Fibroblast of lung (primary cell): Measurements from ENCODE around the gene ITPR2. TPM values are rescaled to one million over a fixed set of nuclear protein-coding genes. Genes with fewer than 3 reads are reported as not detected.
A peak's percentile ranks its signal among the peaks of the same experiment; 100 is the strongest.

Experiments
- DNase-seq, 2 donors: peaks; one replicate each; pipeline versions ENCODE4 v3.0.0 to v3.0.0-alpha.2; 2010; ENCODE audit warnings: low read depth in 2 of 2
- H2AFZ ChIP-seq: 2 replicates; pipeline ENCODE4 v1.5.1; 2012; ENCODE audit warnings: low read length, control low read depth, inconsistent platforms
- H3K27ac ChIP-seq: 2 replicates; pipeline ENCODE4 v1.5.1; 2011; ENCODE audit warnings: low read length, control low read depth; ENCODE audit not compliant: insufficient read depth
- H3K27me3 ChIP-seq: 2 replicates; pipeline ENCODE4 v1.5.1; 2011; ENCODE audit warnings: mild to moderate bottlenecking, low read length; ENCODE audit not compliant: control insufficient read depth, insufficient read depth
- H3K36me3 ChIP-seq: 2 replicates; pipeline ENCODE4 v1.5.1; 2011; ENCODE audit warnings: low read length; ENCODE audit not compliant: control insufficient read depth, insufficient read depth
- H3K4me1 ChIP-seq: 2 replicates; pipeline ENCODE4 v1.5.1; 2011; ENCODE audit warnings: low read length; ENCODE audit not compliant: control insufficient read depth, insufficient read depth; ENCODE audit errors: extremely low read depth
- H3K4me2 ChIP-seq: 2 replicates; pipeline ENCODE4 v1.5.1; 2011; ENCODE audit warnings: low read length, control low read depth; ENCODE audit not compliant: insufficient read depth; ENCODE audit errors: extremely low read depth
- H3K4me3 ChIP-seq, 4 experiments: fragments of 200-600 bp in 1 of 4; sonication (generic) in 1 of 4; replicated peaks in 1 of 4; 2 replicates each; pipeline ENCODE4 v1.5.1; 2011 to 2016; ENCODE audit warnings: low read length in 4 of 4, low read depth in 3 of 4, mild to moderate bottlenecking in 3 of 4, control low read depth in 2 of 4, inconsistent platforms in 1 of 4, mixed read lengths in 1 of 4; ENCODE audit not compliant: insufficient read depth in 1 of 4; ENCODE audit errors: control extremely low read depth in 1 of 4
- H3K79me2 ChIP-seq: 2 replicates; pipeline ENCODE4 v1.5.1; 2012; ENCODE audit warnings: mild to moderate bottlenecking, low read length, inconsistent platforms; ENCODE audit not compliant: control insufficient read depth, insufficient read depth
- H3K9ac ChIP-seq: 2 replicates; pipeline ENCODE4 v1.5.1; 2011; ENCODE audit warnings: mild to moderate bottlenecking, low read length, control low read depth; ENCODE audit not compliant: insufficient read depth
- H3K9me3 ChIP-seq: 2 replicates; pipeline ENCODE4 v1.5.1; 2012; ENCODE audit warnings: low read depth, low read length; ENCODE audit not compliant: control insufficient read depth, insufficient read depth
- H4K20me1 ChIP-seq: 2 replicates; pipeline ENCODE4 v1.5.1; 2011; ENCODE audit warnings: low read length; ENCODE audit not compliant: control insufficient read depth, insufficient read depth; ENCODE audit errors: extremely low read depth
- CTCF ChIP-seq, 2 donors: IDR thresholded peaks in 1 of 2; conservative IDR thresholded peaks in 1 of 2; 1 replicate in 1 of 2; 2 replicates in 1 of 2; pipeline ENCODE4 v1.5.1; 2011 to 2012; ENCODE audit warnings: low read length in 2 of 2, control low read depth in 1 of 2, inconsistent platforms in 1 of 2, low read depth in 1 of 2, mild to moderate bottlenecking in 1 of 2
- EZH2 ChIP-seq: IDR thresholded peaks from 2 replicates; pipeline ENCODE4 v1.5.1; 2012; ENCODE audit warnings: low read length, control low read depth, mild to moderate bottlenecking; ENCODE audit errors: missing control alignments
- polyA plus RNA-seq, 2 donors: library from polyadenylated mRNA; depleted of rRNA in 1 of 2; stranded (reverse) in 1 of 2; unstranded in 1 of 2; fragments of >200 nt; gene quantifications; 2 replicates each; pipeline ENCODE4 v1.2.1, GENCODE V29; 2011 to 2012; ENCODE audit warnings: missing spikeins in 1 of 2
- total RNA-seq: library from RNA; depleted of rRNA; stranded (reverse); fragments of >200 nt; gene quantifications from 2 replicates; pipeline ENCODE4 v1.2.1, GENCODE V29; 2014

The ITPR2 gene
- total and polyA plus RNA-seq, 2 donors (not counting 1 experiment from before 2014, with no cell fraction given), result 5.1 to 24.6 TPM

- Histone ChIP-seq H3K27ac (no peak overlapping the region), H4K20me1 (no peaks in the 10 kb centered on the region), H3K9ac (no peak overlapping the region), H2AFZ (no peak overlapping the region), H3K36me3 (no peaks in the 10 kb centered on the region), H3K4me2 (no peak overlapping the region), H3K27me3 (no peaks in the 10 kb centered on the region), H3K4me1 (no peaks in the 10 kb centered on the region), H3K9me3 (no peaks in the 10 kb centered on the region), H3K4me3 (no peak overlapping the region), H3K79me2 (no peaks in the 10 kb centered on the region)
- TF ChIP-seq CTCF (conservative IDR thresholded peaks at IDR 0.05 in 1 of 2, IDR thresholded peaks at IDR 0.05 in 1 of 2; ENCODE audit: low read depth in 1 of 2, low read length in 2 of 2), result no peak
- TF ChIP-seq EZH2, result no peak
- no peak for DNase-seq
These were observed 504.9 kb downstream of the ITPR2 start for GRCh38 chr12:26327975-26328644.

- Histone ChIP-seq H4K20me1 (no peaks in the 10 kb centered on the region), H3K9me3 (no peaks in the 10 kb centered on the region)
- peak in 1 of 2 donors; percentile 41 for DNase-seq
These were observed 509.3 kb downstream of the ITPR2 start for GRCh38 chr12:26323673-26324072.

GRCh38 chr12:26319511-26319910 is 513.5 kb downstream of the ITPR2 start:
- Histone ChIP-seq H3K36me3 (no peaks in the 10 kb centered on the region), H2AFZ (no peak overlapping the region), H3K9ac (no peak overlapping the region), H3K4me2 (no peak overlapping the region), H3K27me3 (no peaks in the 10 kb centered on the region), H3K27ac (no peak overlapping the region), H3K9me3 (no peaks in the 10 kb centered on the region), H3K4me1 (peaks cover 9% of the 10 kb centered on the region), H3K79me2 (no peaks in the 10 kb centered on the region), H4K20me1 (no peaks in the 10 kb centered on the region), H3K4me3 (no peak overlapping the region)
- DNase-seq, result peak; percentile 80 to 96
- TF ChIP-seq CTCF (conservative IDR thresholded peaks at IDR 0.05 in 1 of 2, IDR thresholded peaks at IDR 0.05 in 1 of 2; ENCODE audit: low read depth in 1 of 2, low read length in 2 of 2) (no peak), EZH2 (no peak)

More at GRCh38 chr12:26323673-26324072, 509.3 kb downstream of the ITPR2 start:
- Histone ChIP-seq H3K27me3 (no peaks in the 10 kb centered on the region), H3K4me1 (peaks cover 3% of the 10 kb centered on the region), H2AFZ (no peak overlapping the region), H3K36me3 (no peaks in the 10 kb centered on the region), H3K4me2 (no peak overlapping the region), H3K27ac (no peak overlapping the region), H3K79me2 (no peaks in the 10 kb centered on the region), H3K9ac (no peak overlapping the region), H3K4me3 (no peak overlapping the region)
- TF ChIP-seq CTCF (conservative IDR thresholded peaks at IDR 0.05 in 1 of 2, IDR thresholded peaks at IDR 0.05 in 1 of 2; ENCODE audit: low read depth in 1 of 2, low read length in 2 of 2), result no peak
